HepG2 (cell line): ENCODE data around the gene GABRB3. TPM values are rescaled to one million over a fixed set of nuclear protein-coding genes. Genes with fewer than 3 reads are reported as not detected.

ENCODE experiments used
- ATAC-seq: fragments of 200-7000 bp; cut with Tn5 transposase; 3 replicates; pipeline ENCODE4 v1.9.1; 2020; ENCODE audit warnings: mild to moderate bottlenecking, moderate library complexity
- BruUV-seq: library from RNA; stranded (reverse); fragments of 400-500 nt; replicated peaks from 2 replicates; lab custom pipeline; 2021; lab: Mats Ljungman, UMichigan
- CTCF ChIA-PET: fragments of 300-600 bp; formaldehyde crosslinking; extraction: SDS; loops from one replicate; lab custom pipeline; 2021; ENCODE audit warnings: low total read pairs, inconsistent platforms, low intra/inter-chr PET ratio; lab: Yijun Ruan, JAX
- POLR2A ChIA-PET: fragments of 350-600 bp; sonication (Branson Sonifier 250); formaldehyde crosslinking; loops from one replicate; lab custom pipeline; 2020; ENCODE audit warnings: antibody characterized with exemption, inconsistent platforms; lab: Yijun Ruan, JAX
- DNase-seq: peaks from one replicate; pipeline ENCODE4 v3.0.0-alpha.2; 2015; ENCODE audit warnings: low spot score
- FAIRE-seq: peaks from 3 replicates; lab custom pipeline; 2011; peaks lifted over from hg19 to GRCh38; lab: Jason Lieb, UNC
- H2AFZ ChIP-seq: one replicate; pipeline ENCODE4 v1.6.1; 2011; ENCODE audit warnings: low read length, inconsistent platforms
- H3K27ac ChIP-seq: fragments of 300-600 bp; 3 replicates; pipeline ENCODE4 v1.8.0; 2011; ENCODE audit warnings: mixed run types, mild to moderate bottlenecking, mixed read lengths, low read length, inconsistent platforms; ENCODE audit not compliant: insufficient read depth; ENCODE audit errors: extremely low read length
- H3K27me3 ChIP-seq, 2 experiments: fragments of 200-600 bp in 1 of 2; 2 replicates in 1 of 2; 3 replicates in 1 of 2; pipeline versions ENCODE4 v1.6.0 to v1.8.0; 2011; ENCODE audit warnings: low read length in 2 of 2, mild to moderate bottlenecking in 2 of 2, moderate library complexity in 2 of 2, inconsistent platforms in 1 of 2; ENCODE audit not compliant: insufficient read depth in 2 of 2, control insufficient read depth in 1 of 2
- H3K36me3 ChIP-seq, 2 experiments: fragments of 200-600 bp in 1 of 2; replicated peaks in 1 of 2; 2 replicates in 1 of 2; 3 replicates in 1 of 2; pipeline versions ENCODE4 v1.5.1 to v1.8.0; 2011; ENCODE audit warnings: low read length in 2 of 2, inconsistent platforms in 1 of 2; ENCODE audit not compliant: insufficient read depth in 2 of 2, control insufficient read depth in 1 of 2
- H3K4me1 ChIP-seq: 2 replicates; pipeline ENCODE4 v1.5.1; 2012; ENCODE audit warnings: low read length, inconsistent platforms; ENCODE audit not compliant: insufficient read depth
- H3K4me2 ChIP-seq: 2 replicates; pipeline ENCODE4 v1.6.0; 2011; ENCODE audit warnings: low read depth, low read length, inconsistent platforms
- H3K4me3 ChIP-seq, 3 experiments: fragments of 200-600 bp in 1 of 3; sonication (generic), shearing (Covaris generic) in 1 of 3; replicated peaks in 1 of 3; 2 replicates each; pipeline ENCODE4 v1.5.1; 2011 to 2016; ENCODE audit warnings: low read length in 3 of 3, inconsistent platforms in 2 of 3, low read depth in 2 of 3, mild to moderate bottlenecking in 2 of 3, control low read depth in 1 of 3, mixed read lengths in 1 of 3; ENCODE audit not compliant: insufficient read depth in 1 of 3
- H3K79me2 ChIP-seq: one replicate; pipeline ENCODE4 v1.6.1; 2011; ENCODE audit warnings: low read length, inconsistent platforms; ENCODE audit not compliant: insufficient read depth
- H3K9ac ChIP-seq: 2 replicates; pipeline ENCODE4 v1.6.0; 2011; ENCODE audit warnings: mild to moderate bottlenecking, low read depth, low read length, inconsistent platforms; ENCODE audit not compliant: insufficient read depth
- H3K9me3 ChIP-seq: 2 replicates; pipeline ENCODE4 v1.5.1; 2012; ENCODE audit warnings: mild to moderate bottlenecking, low read length
- H4K20me1 ChIP-seq: 2 replicates; pipeline ENCODE4 v1.6.0; 2011; ENCODE audit warnings: inconsistent platforms, mild to moderate bottlenecking, low read length, moderate library complexity; ENCODE audit not compliant: insufficient read depth
- CBX2 ChIP-seq, 2 experiments: fragments of 200-600 bp in 1 of 2; sonication (generic); formaldehyde crosslinking in 1 of 2; IDR thresholded peaks; 2 replicates each; pipeline versions ENCODE4 v1.7.0 to v1.8.1; 2018 to 2022; ENCODE audit warnings: low read depth in 2 of 2, low read length in 1 of 2, mild to moderate bottlenecking in 1 of 2, missing genetic modification reagents in 1 of 2
- FOXC1 ChIP-seq: sonication (generic); formaldehyde crosslinking; IDR thresholded peaks from 2 replicates; pipeline ENCODE4 v1.8.0; 2022; ENCODE audit warnings: mild to moderate bottlenecking, missing genetic modification reagents, borderline replicate concordance
- MAFK ChIP-seq, 2 experiments: IDR thresholded peaks in 1 of 2; conservative IDR thresholded peaks in 1 of 2; 2 replicates each; pipeline ENCODE4 v1.6.1; 2011; ENCODE audit warnings: improper control_type of control experiment in 2 of 2, low read length in 2 of 2
- MED13 ChIP-seq: sonication (generic); formaldehyde crosslinking; IDR thresholded peaks from 2 replicates; pipeline ENCODE4 v1.5.0; 2020; ENCODE audit warnings: missing genetic modification reagents
- RFXANK ChIP-seq: IDR thresholded peaks from 2 replicates; pipeline ENCODE4 v1.6.1; 2016
- SP5 ChIP-seq: IDR thresholded peaks from 2 replicates; pipeline ENCODE4 v1.6.1; 2016; ENCODE audit warnings: low read depth, borderline replicate concordance
- SRSF4 ChIP-seq: fragments of 200-400 bp; formaldehyde crosslinking; IDR thresholded peaks from one replicate; pipeline ENCODE4 v1.6.1; 2018; ENCODE audit warnings: mild to moderate bottlenecking, low read depth, low read length, moderate library complexity; ENCODE audit not compliant: poor library complexity, severe bottlenecking
- TEAD3 ChIP-seq: optimal IDR thresholded peaks from 2 replicates; pipeline ENCODE3; 2016; ENCODE audit warnings: borderline replicate concordance
- ZFX ChIP-seq: sonication (generic); formaldehyde crosslinking; IDR thresholded peaks from 2 replicates; pipeline ENCODE4 v1.4.0; 2020; ENCODE audit warnings: mild to moderate bottlenecking, low read depth, missing genetic modification reagents, moderate library complexity
- ZMYM2 ChIP-seq: sonication (generic); formaldehyde crosslinking; IDR thresholded peaks from 2 replicates; pipeline ENCODE4 v1.8.0; 2022; ENCODE audit warnings: mild to moderate bottlenecking, missing genetic modification reagents
- ZNF329 ChIP-seq: sonication (generic); formaldehyde crosslinking; IDR thresholded peaks from 2 replicates; pipeline ENCODE4 v1.9.0; 2021; ENCODE audit warnings: low read depth, mild to moderate bottlenecking, missing genetic modification reagents
- WGBS: methylation state at CpG from one replicate; pipeline ENCODE4 v1.1.6; 2017; ENCODE audit warnings: low lambda C conversion rate; 5-methylcytosine and 5-hydroxymethylcytosine counted together
- in situ Hi-C: cut with HindIII; loops from 2 replicates; pipeline ENCODE4 v1.10.0; 2017; ENCODE audit warnings: low pct_unique_long_range_greater_than_20kb; ENCODE audit not compliant: extremely low pct_ligation_motif_present
- intact Hi-C: fragments of 100-400 bp; cut with micrococcal nuclease; formaldehyde crosslinking; loops from one replicate; pipeline ENCODE4 v1.10.0; 2022; ENCODE audit not compliant: unreplicated experiment
- polyA plus RNA-seq, 8 experiments: library from polyadenylated mRNA; depleted of rRNA in 3 of 8; stranded (reverse) in 7 of 8; unstranded in 1 of 8; fragments of >200 nt; fragmentation: Illumina TruSeq in 4 of 8; extraction: Trizol in 4 of 8; gene quantifications; 2 replicates each; pipeline versions ENCODE4 v1.2.1 to v1.2.3, GENCODE V29; 2011 to 2016; ENCODE audit warnings: low read depth in 4 of 8, missing spikeins in 1 of 8, mixed read lengths in 1 of 8; ENCODE audit not compliant: insufficient read depth in 1 of 8
- total RNA-seq, 5 experiments: library from RNA; depleted of rRNA; stranded (reverse); fragments of >200 nt; fragmentation: Illumina TruSeq; extraction: Trizol; gene quantifications; 2 replicates each; pipeline ENCODE4 v1.2.3, GENCODE V29; 2016; ENCODE audit warnings: low read depth in 1 of 5
- TF ChIP-seq, protein P1 (sequence below): sonication (generic); formaldehyde crosslinking; IDR thresholded peaks from 2 replicates; pipeline ENCODE4 v1.5.1; 2020; ENCODE audit warnings: mild to moderate bottlenecking, moderate library complexity, missing genetic modification reagents
- TF ChIP-seq, protein P2 (sequence below): sonication (generic); formaldehyde crosslinking; IDR thresholded peaks from 2 replicates; pipeline ENCODE4 v1.8.1; 2023; ENCODE audit warnings: mild to moderate bottlenecking, inconsistent platforms, moderate library complexity, missing genetic modification reagents, borderline replicate concordance
- TF ChIP-seq, protein P3 (sequence below): sonication (generic); formaldehyde crosslinking; IDR thresholded peaks from 2 replicates; pipeline ENCODE4 v1.4.0; 2020; ENCODE audit warnings: missing genetic modification reagents

The GABRB3 gene
- total and polyA plus RNA-seq, 2 of the 13 experiments (the other 11 are each of a cell fraction or from before 2014, with no cell fraction given) = not detected

DNA sequence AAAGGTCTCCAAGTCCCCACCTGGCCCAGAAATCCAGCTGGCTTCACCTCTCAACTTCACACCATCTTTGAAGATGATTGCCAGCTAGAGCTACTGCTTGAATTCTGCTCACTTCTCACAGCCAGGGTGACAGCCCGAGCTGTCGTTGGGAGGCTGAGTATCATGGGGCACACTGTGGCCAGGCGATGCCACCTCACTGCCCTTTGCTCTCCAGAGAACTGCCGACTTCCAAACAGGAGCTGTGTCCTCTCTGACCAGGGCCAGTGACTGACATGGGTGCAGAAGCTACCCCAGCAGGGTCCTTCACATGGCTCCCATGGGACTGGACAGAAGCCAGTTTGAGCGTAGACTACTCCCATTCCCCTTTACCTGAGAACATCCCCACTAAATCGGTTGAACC is 254.0 kb downstream of the GABRB3 start (continued):
- TF ChIP-seq, protein P1, sequence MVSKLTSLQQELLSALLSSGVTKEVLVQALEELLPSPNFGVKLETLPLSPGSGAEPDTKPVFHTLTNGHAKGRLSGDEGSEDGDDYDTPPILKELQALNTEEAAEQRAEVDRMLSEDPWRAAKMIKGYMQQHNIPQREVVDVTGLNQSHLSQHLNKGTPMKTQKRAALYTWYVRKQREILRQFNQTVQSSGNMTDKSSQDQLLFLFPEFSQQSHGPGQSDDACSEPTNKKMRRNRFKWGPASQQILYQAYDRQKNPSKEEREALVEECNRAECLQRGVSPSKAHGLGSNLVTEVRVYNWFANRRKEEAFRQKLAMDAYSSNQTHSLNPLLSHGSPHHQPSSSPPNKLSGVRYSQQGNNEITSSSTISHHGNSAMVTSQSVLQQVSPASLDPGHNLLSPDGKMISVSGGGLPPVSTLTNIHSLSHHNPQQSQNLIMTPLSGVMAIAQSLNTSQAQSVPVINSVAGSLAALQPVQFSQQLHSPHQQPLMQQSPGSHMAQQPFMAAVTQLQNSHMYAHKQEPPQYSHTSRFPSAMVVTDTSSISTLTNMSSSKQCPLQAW (CRISPR knock-in tag) = no peak
- TF ChIP-seq FOXC1 (CRISPR knock-in tag) = no peak
- no peak for TF ChIP-seq ZFX (CRISPR knock-in tag)
- no peak for TF ChIP-seq ZNF329 (CRISPR knock-in tag)
- TF ChIP-seq, all 625 proteins: peak for 0

DNA sequence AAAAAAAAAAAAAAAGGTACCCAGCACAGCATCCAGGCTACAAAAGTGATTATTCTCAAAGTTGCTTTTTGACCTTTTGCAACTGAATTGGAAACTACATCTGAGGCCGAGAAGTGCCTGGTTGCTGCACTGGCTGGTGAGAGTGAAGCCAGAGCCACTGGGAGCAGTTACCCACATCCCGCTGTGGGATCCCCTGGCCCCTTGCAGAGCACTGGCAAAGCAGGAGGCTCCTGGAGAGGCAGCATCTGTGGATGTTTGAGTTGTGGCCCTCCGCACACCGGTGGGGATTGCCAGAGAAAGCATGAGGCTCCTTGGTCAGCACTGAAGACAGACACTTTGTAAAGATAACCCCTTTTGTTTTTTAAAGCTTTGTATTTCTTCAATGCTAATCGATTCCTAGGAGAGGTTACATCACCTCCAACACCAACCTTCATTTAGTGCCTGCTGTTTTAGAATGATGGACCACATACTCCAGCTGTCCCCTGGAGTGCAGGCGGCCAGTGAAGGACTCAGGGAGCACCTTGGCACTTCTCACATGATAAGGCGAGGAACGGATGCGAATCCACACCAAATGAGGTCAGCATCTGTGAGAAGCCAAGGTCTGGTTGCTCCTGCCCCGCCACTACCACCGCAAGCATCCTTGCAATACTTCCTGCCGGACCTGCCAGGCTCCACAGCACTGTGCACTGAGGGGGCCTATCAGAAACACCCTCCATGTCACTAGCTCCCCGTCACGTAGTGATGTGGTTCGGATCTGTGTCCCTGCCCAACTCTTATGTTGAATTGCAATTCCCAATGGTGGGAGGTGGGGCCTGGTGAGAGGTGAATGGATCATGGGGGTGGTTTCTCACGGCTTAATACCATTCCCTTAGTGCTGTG is 256.5 kb downstream of the GABRB3 start:
- ATAC-seq = no peak
- ChIA-PET CTCF (no interaction called here), POLR2A (no interaction called here)
- no peak for FAIRE-seq
- no peaks in the 10 kb centered on the region; a peak in 1 of 5 replicates for H3K27me3 ChIP-seq
- H3K4me2 ChIP-seq = no peak overlapping the region
- no peaks in the 10 kb centered on the region for H3K79me2 ChIP-seq
- H3K9me3 ChIP-seq = peaks cover 95% of the 10 kb centered on the region
- no peak overlapping the region for H2AFZ ChIP-seq
- BruUV-seq = no TSS peak
- in situ Hi-C loops (no loop called here), intact Hi-C loops (no loop called here)
- no peak overlapping the region for H3K9ac ChIP-seq
- no peak for DNase-seq
- no peaks in the 10 kb centered on the region for H3K36me3 ChIP-seq
- H3K27ac ChIP-seq = no peak overlapping the region
- no peaks in the 10 kb centered on the region for H3K4me1 ChIP-seq
- H4K20me1 ChIP-seq = no peaks in the 10 kb centered on the region
- H3K4me3 ChIP-seq = no peak overlapping the region
- WGBS = 21% methylated on average over 6 of the region's 16 CpGs
- TF ChIP-seq, protein P2, sequence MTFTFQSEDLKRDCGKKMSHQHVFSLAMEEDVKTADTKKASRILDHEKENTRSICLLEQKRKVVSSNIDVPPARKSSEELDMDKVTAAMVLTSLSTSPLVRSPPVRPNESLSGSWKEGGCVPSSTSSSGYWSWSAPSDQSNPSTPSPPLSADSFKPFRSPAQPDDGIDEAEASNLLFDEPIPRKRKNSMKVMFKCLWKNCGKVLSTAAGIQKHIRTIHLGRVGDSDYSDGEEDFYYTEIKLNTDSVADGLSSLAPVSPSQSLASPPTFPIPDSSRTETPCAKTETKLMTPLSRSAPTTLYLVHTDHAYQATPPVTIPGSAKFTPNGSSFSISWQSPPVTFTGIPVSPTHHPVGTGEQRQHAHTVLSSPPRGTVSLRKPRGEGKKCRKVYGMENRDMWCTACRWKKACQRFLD = no peak
- TF ChIP-seq TEAD3 (CRISPR knock-in tag) = no peak
- TF ChIP-seq SP5 (CRISPR knock-in tag) = no peak
- TF ChIP-seq SRSF4 = no peak
- no peak for TF ChIP-seq MED13
- no peak for TF ChIP-seq CBX2 (IDR thresholded peaks at IDR 0.05; ENCODE audit: low read depth, low read length)
- no peak for TF ChIP-seq CBX2 (CRISPR knock-in tag; IDR thresholded peaks at IDR 0.05; ENCODE audit: low read depth)
- TF ChIP-seq RFXANK (CRISPR knock-in tag) = no peak
- no peak for TF ChIP-seq MAFK (conservative IDR thresholded peaks at IDR 0.05 in 1 of 2, IDR thresholded peaks at IDR 0.05 in 1 of 2; ENCODE audit: low read length in 2 of 2)
- TF ChIP-seq, protein P3, sequence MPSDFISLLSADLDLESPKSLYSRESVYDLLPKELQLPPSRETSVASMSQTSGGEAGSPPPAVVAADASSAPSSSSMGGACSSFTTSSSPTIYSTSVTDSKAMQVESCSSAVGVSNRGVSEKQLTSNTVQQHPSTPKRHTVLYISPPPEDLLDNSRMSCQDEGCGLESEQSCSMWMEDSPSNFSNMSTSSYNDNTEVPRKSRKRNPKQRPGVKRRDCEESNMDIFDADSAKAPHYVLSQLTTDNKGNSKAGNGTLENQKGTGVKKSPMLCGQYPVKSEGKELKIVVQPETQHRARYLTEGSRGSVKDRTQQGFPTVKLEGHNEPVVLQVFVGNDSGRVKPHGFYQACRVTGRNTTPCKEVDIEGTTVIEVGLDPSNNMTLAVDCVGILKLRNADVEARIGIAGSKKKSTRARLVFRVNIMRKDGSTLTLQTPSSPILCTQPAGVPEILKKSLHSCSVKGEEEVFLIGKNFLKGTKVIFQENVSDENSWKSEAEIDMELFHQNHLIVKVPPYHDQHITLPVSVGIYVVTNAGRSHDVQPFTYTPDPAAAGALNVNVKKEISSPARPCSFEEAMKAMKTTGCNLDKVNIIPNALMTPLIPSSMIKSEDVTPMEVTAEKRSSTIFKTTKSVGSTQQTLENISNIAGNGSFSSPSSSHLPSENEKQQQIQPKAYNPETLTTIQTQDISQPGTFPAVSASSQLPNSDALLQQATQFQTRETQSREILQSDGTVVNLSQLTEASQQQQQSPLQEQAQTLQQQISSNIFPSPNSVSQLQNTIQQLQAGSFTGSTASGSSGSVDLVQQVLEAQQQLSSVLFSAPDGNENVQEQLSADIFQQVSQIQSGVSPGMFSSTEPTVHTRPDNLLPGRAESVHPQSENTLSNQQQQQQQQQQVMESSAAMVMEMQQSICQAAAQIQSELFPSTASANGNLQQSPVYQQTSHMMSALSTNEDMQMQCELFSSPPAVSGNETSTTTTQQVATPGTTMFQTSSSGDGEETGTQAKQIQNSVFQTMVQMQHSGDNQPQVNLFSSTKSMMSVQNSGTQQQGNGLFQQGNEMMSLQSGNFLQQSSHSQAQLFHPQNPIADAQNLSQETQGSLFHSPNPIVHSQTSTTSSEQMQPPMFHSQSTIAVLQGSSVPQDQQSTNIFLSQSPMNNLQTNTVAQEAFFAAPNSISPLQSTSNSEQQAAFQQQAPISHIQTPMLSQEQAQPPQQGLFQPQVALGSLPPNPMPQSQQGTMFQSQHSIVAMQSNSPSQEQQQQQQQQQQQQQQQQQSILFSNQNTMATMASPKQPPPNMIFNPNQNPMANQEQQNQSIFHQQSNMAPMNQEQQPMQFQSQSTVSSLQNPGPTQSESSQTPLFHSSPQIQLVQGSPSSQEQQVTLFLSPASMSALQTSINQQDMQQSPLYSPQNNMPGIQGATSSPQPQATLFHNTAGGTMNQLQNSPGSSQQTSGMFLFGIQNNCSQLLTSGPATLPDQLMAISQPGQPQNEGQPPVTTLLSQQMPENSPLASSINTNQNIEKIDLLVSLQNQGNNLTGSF (CRISPR knock-in tag) = no peak
- TF ChIP-seq ZMYM2 (CRISPR knock-in tag) = no peak
